H1 (cell line): ENCODE data around the gene PLXNB2.

Source experiments
- CHD2 ChIP-seq: IDR thresholded peaks from 2 replicates; pipeline ENCODE4 v1.6.1; 2012; ENCODE audit warnings: low read length, improper control_type of control experiment
- EZH2 ChIP-seq: fragments of 200-600 bp; sonication (generic); IDR thresholded peaks from 2 replicates; pipeline ENCODE4 v1.7.1; 2012; ENCODE audit warnings: low read depth, mild to moderate bottlenecking, moderate library complexity, low read length, inconsistent platforms; ENCODE audit not compliant: severe bottlenecking
- GABPA ChIP-seq: IDR thresholded peaks from 2 replicates; pipeline ENCODE4 v1.6.1; 2011; ENCODE audit warnings: mild to moderate bottlenecking, low read length, moderate library complexity, borderline replicate concordance; ENCODE audit not compliant: insufficient read depth
- MAFK ChIP-seq: IDR thresholded peaks from 2 replicates; pipeline ENCODE4 v1.6.1; 2012; ENCODE audit warnings: low read depth, mild to moderate bottlenecking, improper control_type of control experiment, low read length
- POLR2A ChIP-seq, 2 experiments: IDR thresholded peaks; 1 replicate in 1 of 2; 2 replicates in 1 of 2; pipeline ENCODE4 v1.6.1; 2011; ENCODE audit warnings: low read depth in 2 of 2, low read length in 2 of 2, mild to moderate bottlenecking in 2 of 2; ENCODE audit errors: control extremely low read depth in 1 of 2
- SIX5 ChIP-seq: IDR thresholded peaks from 2 replicates; pipeline ENCODE4 v1.6.1; 2011; ENCODE audit warnings: mild to moderate bottlenecking, low read depth, low read length
- TF ChIP-seq, protein P1 (sequence below), 3 experiments: IDR thresholded peaks; 1 replicate in 2 of 3; 2 replicates in 1 of 3; pipeline versions ENCODE4 v1.5.1 to v1.6.1; 2011; ENCODE audit warnings: low read length in 3 of 3, mild to moderate bottlenecking in 3 of 3, inconsistent platforms in 2 of 3, low read depth in 1 of 3, moderate library complexity in 1 of 3; ENCODE audit not compliant: insufficient read depth in 1 of 3; ENCODE audit errors: control extremely low read depth in 1 of 3

DNA sequence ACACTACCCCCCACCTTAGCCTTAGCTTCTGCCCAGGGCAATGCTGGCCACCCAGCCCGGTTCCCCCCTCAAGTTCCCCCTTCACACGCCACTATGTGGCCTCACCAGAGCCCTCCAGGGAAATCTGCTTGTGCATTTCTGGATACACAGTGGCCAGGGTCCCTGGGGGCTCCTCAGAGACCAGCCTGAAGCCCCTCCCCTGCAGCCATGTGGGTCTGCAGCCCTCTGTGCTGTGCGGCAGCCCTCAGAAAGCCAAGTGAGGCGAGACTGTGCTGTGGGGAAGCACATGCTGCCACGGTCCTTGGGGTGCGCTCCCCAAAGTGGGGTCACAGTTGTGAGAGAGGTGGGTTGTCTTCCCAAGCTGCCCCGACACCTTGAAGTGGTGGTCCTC lies 2.1 kb upstream of the PLXNB2 start:
- TF ChIP-seq CHD2 (no peak), POLR2A (IDR thresholded peaks at IDR 0.05; ENCODE audit: control extremely low read depth in 1 of 2, low read depth in 2 of 2, low read length in 2 of 2) (no peak), SIX5 (no peak), MAFK (no peak), EZH2 (no peak), GABPA (no peak)
- TF ChIP-seq, protein P1, sequence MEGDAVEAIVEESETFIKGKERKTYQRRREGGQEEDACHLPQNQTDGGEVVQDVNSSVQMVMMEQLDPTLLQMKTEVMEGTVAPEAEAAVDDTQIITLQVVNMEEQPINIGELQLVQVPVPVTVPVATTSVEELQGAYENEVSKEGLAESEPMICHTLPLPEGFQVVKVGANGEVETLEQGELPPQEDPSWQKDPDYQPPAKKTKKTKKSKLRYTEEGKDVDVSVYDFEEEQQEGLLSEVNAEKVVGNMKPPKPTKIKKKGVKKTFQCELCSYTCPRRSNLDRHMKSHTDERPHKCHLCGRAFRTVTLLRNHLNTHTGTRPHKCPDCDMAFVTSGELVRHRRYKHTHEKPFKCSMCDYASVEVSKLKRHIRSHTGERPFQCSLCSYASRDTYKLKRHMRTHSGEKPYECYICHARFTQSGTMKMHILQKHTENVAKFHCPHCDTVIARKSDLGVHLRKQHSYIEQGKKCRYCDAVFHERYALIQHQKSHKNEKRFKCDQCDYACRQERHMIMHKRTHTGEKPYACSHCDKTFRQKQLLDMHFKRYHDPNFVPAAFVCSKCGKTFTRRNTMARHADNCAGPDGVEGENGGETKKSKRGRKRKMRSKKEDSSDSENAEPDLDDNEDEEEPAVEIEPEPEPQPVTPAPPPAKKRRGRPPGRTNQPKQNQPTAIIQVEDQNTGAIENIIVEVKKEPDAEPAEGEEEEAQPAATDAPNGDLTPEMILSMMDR (IDR thresholded peaks at IDR 0.05; ENCODE audit: control extremely low read depth in 1 of 3, insufficient read depth in 1 of 3, low read depth in 1 of 3, low read length in 3 of 3), result no peak
